NCI-H128 (cell line): ENCODE measurements around the gene CCDC142.

Source experiments
- DNase-seq: peaks from one replicate; lab custom pipeline; 2025; ENCODE audit not compliant: unreplicated experiment; lab: John Stamatoyannopoulos, UW

The CCDC142 gene, protein sequence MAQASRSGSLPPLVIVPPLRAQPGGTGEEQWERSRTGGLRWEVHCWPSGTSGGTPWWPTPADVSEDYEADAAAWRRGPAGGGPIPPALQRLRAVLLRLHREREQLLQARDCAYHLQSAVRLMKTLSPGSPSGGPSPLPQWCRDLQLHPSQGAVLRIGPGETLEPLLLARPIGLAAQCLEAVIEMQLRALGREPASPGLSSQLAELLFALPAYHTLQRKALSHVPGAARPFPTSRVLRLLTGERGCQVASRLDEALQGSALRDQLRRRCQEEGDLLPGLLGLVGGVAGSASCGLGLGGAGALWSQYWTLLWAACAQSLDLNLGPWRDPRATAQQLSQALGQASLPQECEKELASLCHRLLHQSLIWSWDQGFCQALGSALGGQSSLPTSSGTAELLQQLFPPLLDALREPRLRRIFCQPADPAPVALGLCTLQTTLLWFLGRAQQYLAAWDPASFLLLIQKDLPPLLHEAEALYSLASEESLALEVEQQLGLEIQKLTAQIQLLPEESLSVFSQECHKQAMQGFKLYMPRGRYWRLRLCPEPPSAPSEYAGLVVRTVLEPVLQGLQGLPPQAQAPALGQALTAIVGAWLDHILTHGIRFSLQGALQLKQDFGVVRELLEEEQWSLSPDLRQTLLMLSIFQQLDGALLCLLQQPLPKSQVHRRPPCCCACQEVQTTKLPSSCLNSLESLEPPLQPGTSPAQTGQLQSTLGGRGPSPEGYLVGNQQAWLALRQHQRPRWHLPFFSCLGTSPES

DNA sequence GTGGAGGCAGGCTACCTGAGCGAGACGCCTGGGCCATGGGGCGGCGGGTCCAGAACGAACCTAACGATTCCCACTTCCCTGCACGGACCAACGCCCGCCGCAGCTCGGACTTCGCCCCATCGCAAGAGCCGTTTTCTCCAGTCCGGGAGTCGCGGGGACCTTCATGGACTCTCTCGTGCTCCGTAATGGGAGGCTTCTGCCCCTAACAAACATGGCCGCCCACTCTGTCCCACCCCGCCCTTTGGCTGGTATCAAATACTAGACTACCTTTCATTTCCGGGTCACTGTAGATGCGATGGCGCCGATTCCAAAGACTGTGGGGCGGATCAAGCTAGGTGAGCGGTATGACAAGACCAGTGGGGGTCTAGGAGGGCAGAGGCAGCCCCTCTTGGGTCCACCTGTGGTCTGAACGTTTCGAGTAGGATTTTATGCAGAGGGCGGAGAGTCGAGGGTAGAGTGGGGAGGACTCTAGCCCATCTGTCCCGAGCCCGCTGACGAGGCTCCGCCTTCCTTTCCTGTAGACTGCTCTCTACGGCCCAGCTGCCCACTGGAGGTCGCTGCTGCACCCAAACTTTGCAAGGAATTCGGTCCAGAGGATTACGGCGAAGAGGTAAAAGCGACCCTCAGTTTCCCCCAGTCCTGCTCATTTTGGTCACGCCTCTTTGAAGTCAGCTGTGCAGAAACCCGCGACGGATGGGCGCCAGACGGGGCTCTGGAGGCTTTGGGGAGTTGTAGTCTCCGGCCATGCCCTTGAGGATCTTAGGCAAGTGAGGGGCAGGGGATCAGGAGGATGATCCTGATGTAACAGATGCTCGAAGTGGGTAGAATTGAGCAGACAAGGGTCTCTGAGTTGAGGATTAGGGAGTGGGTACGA, at the start of gene CCDC142, which contains the start of gene TTC31:
CCDC142 (minus strand) TSS at position 198 of the 874 bp plus-strand sequence; CDS start at position 37, 161 bp downstream.
TTC31 (plus strand) TSS at position 281 of the 874 bp plus-strand sequence; CDS start at position 296, 15 bp downstream.
- peak; percentile 88 for DNase-seq

DNA sequence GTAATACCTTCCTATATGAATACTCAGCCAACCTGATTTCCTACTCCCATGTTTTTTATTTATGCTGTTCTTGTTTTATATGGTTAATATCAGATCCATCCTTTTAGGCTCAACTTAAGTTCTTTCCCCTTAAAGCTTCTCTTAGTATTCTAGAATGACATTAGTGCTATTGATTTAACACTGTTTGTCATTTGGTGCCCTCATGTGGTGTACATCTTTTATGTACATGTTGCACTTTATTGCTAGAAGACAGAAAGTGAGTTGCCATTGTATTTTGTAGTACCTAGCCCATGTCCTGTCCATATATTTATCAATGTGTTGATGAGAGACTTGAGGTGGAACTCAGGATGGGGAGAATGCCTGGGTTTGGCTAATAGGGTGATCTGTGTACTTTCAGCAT, 49.4 kb upstream of the CCDC142 start:
- DNase-seq: no peak

- DNase-seq: no peak
These were observed 48.9 kb upstream of the CCDC142 start for GRCh38 chr2:74531666-74532065.

DNA sequence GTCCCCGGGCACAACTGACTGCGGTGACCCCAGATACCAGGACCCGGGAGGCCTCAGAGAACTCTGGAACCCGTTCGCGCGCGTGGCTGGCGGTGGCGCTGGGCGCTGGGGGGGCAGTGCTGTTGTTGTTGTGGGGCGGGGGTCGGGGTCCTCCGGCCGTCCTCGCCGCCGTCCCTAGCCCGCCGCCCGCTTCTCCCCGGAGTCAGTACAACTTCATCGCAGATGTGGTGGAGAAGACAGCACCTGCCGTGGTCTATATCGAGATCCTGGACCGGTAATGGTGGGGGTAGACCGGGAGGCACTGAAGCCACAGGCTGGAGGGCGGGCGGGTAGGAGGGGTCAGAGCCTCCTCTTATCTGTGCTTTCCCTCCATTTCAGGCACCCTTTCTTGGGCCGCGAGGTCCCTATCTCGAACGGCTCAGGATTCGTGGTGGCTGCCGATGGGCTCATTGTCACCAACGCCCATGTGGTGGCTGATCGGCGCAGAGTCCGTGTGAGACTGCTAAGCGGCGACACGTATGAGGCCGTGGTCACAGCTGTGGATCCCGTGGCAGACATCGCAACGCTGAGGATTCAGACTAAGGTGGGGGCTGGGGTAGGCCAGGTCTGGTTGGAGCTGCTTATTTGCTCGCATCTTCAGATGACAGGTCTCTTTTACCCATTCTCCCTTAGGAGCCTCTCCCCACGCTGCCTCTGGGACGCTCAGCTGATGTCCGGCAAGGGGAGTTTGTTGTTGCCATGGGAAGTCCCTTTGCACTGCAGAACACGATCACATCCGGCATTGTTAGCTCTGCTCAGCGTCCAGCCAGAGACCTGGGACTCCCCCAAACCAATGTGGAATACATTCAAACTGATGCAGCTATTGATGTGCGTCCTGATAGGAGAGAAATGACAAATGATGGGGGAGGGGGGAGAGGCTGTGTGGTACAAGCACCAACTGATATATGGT, 47.7 kb upstream of the CCDC142 start:
- no peak for DNase-seq

DNA sequence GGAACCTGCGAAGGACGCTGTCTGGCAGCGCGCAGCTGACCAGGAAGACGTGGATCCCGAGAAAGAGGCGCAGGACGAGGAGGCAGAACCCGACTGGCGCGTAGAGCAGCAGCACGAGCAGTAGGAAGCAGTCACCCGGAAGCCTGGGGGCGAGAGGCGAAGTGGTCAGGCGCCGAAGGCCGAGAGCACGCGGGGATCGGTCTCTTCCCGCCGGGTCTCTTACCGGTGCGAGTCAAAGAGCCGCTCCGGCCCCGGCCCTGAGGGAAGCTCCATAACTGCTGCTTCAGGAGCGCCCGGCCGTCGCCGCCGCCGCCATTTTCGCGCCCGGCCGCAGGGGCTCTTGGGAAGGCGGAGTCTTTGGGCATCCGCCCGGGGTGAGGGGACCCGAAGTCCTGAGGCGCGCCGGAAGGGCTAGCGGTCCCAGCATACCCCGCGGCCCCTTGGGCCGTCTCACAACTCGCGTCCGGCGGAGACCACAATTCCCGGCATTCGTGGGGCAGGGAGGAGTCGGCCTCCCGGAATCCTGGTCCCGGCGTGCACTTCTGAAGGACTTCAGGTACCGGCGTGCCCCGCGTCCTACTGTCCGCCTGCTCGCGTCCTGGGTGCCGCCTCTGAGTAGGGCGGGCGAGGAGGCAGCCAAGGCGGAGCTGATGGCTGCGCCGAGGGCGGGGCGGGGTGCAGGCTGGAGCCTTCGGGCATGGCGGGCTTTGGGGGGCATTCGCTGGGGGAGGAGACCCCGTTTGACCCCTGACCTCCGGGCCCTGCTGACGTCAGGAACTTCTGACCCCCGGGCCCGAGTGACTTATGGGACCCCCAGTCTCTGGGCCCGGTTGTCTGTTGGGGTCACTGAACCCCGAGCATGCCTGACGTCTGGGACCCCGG, 46.8 kb upstream of the CCDC142 start, which contains the start of the genes AUP1 and HTRA2:
AUP1 (minus strand) TSS at position 350 of the 882 bp plus-strand sequence; CDS start at position 273, 77 bp downstream.
HTRA2 (plus strand) TSS at position 577 of the 882 bp plus-strand sequence; CDS start at position 651, 74 bp downstream.
- DNase-seq: peak; percentile 96

DNA sequence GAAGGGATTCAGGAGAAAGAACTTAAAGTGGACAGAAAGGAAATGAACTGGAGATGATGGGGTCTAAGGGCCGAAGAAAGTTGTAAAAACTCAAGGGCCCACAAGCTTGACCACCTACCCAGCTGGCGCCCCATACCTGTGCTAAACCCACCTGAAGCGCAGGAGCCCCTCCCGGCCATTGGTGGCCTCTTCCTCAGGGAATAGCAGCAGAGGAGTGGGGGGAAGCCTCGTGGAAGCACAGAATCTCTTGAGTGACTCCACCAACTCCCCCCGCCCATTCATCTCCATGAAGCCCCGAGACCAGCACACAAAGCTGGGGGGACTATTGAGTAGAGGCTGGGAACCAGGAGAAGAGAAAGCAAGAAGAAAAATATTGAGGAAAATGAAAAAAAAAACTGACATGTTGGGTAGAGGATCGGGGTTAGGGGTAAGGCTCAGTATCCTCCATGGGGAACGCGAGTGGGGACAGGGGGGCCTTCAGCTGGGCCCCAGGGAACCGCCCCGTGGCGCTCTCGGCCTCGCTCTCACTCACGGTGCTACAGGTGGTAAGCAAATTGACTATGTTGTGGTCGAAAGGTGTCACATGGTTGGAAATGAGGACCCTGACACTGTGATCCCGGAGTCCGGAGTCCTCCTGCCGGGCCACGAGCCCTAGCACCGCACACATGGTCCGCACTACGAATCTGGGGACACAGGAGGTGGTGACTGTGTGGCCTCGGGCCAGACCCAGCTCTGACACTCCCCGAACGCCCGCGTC, 46.0 kb upstream of the CCDC142 start:
- no peak for DNase-seq

DNA sequence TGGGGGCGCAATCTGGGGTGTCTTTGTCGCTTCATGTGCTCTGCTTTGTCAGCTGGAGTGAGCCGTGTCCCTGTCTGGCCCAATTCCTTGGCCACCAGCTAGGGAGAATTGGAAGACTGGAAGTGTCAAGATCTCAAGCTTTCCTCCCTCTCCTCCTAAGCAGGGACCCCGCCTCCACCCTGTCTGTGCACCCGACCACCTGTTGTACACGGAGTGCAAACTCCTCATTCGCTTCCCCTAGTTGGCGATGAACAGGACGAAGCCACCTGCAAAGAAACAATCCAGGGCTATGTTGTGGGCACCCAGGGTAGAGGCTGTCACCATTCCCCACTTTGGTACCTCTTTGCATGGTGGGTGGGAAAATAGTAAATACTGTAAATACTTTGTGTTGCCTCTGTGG, 44.9 kb upstream of the CCDC142 start:
- DNase-seq: no peak

- DNase-seq: no peak
These were observed 43.9 kb upstream of the CCDC142 start for GRCh38 chr2:74526649-74527230.

GRCh38 chr2:74525717-74526648, 43.2 kb upstream of the CCDC142 start, which contains the start of gene DQX1:
Gene DQX1 (minus strand): TSS chr2:74526231. CDS start chr2:74525729, 502 bp downstream.
- DNase-seq: no peak

- DNase-seq: no peak
These were observed 42.3 kb upstream of the CCDC142 start for GRCh38 chr2:74524955-74525716.

GRCh38 chr2:74524005-74524404, 41.2 kb upstream of the CCDC142 start:
- DNase-seq: no peak

DNA sequence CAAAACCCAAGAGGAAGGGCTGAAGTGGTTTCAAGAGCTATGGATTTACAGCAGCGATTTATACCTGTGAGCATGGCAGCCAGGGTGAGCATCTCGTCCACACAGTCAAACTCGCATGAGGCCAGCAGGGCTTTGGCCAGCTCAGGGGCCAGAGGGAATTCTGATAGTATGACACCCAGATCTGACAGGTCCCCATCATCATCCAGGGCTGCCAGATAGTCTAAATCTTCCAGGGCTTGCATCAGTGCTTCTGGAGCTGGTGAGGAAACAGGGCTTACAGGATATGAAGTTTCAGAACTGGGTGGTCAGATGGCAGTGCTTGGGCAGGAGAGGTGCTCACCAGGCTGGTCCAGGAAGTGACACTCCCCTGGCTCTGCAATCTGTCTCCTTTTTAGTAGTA, 39.7 kb upstream of the CCDC142 start:
- DNase-seq: no peak

GRCh38 chr2:74516650-74517049, 33.9 kb upstream of the CCDC142 start:
- no peak for DNase-seq

GRCh38 chr2:74515981-74516633, 33.3 kb upstream of the CCDC142 start:
- DNase-seq: no peak

DNA sequence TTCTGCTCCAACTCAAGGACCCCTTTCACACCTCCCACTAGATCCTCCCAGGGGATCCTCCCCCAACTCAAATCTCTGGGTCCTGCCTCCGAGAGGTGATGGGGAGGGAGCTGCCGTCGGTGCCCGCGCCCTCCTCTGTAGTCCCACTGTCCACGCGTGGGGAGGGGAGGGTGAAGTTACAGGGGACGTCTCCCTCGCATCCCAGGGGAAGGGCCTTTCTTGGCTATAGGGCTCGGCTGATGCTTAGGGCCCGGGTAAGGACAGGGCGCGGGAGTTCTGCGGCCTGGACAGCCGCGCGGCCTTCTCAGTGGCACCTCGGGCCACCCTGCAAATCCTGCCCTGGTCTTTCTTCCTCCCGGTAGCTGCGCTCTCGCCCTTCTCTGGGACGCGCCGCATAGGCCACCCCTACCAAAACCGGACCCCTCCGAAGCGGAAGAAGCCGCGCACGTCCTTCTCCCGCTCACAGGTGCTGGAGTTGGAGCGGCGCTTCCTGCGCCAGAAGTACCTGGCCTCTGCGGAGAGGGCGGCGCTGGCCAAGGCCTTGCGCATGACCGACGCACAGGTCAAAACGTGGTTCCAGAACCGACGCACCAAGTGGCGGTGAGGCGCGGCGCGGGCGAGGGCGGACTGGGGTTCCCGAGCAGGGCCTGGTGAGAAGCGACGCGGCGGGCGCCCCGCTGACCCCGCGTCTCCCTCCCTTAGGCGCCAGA, 32.6 kb upstream of the CCDC142 start:
- DNase-seq: no peak
